Measurements from ENCODE around the gene KHDC3L.

GRCh38 chr6:73349311-73349710 is 13.1 kb upstream of the KHDC3L start:
- no peak for TF ChIP-seq POLR2A (IDR thresholded peaks at IDR 0.05)
- TF ChIP-seq, protein P1, sequence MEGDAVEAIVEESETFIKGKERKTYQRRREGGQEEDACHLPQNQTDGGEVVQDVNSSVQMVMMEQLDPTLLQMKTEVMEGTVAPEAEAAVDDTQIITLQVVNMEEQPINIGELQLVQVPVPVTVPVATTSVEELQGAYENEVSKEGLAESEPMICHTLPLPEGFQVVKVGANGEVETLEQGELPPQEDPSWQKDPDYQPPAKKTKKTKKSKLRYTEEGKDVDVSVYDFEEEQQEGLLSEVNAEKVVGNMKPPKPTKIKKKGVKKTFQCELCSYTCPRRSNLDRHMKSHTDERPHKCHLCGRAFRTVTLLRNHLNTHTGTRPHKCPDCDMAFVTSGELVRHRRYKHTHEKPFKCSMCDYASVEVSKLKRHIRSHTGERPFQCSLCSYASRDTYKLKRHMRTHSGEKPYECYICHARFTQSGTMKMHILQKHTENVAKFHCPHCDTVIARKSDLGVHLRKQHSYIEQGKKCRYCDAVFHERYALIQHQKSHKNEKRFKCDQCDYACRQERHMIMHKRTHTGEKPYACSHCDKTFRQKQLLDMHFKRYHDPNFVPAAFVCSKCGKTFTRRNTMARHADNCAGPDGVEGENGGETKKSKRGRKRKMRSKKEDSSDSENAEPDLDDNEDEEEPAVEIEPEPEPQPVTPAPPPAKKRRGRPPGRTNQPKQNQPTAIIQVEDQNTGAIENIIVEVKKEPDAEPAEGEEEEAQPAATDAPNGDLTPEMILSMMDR (IDR thresholded peaks at IDR 0.05), result no peak

Data from body of pancreas (tissue), 4 donors.